VCaP (cell line): ENCODE data around the gene ROR1.

Source experiments
- H3K27ac ChIP-seq: fragments of 450-650 bp; 2 replicates; pipeline ENCODE4 v1.5.1; 2017
- TF ChIP-seq, protein P1 (sequence below): fragments of 450-650 bp; conservative IDR thresholded peaks from 2 replicates; pipeline ENCODE4 v1.5.1; 2017; ENCODE audit warnings: mild to moderate bottlenecking, moderate library complexity

ROR1 gene

DNA sequence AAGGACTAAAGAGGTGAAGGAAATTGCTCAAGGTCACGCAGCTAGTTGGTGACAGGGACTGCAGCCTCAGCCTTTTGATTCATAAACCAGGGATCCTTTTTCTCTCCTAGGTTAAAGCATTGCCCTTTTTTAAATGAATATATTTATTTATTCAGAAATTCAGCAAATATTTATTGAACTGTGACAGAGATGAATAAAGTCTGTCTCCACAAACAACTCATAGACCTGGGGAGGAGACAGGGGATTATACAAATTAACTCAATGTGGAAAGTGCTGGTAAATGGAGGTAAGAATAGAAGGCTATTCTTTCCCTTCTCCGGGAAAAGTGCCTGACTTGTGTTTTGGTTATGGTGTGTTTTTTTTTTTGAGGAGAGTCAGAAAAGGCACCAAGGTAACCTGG is 110.7 kb downstream of the ROR1 start:
- TF ChIP-seq, protein P1, sequence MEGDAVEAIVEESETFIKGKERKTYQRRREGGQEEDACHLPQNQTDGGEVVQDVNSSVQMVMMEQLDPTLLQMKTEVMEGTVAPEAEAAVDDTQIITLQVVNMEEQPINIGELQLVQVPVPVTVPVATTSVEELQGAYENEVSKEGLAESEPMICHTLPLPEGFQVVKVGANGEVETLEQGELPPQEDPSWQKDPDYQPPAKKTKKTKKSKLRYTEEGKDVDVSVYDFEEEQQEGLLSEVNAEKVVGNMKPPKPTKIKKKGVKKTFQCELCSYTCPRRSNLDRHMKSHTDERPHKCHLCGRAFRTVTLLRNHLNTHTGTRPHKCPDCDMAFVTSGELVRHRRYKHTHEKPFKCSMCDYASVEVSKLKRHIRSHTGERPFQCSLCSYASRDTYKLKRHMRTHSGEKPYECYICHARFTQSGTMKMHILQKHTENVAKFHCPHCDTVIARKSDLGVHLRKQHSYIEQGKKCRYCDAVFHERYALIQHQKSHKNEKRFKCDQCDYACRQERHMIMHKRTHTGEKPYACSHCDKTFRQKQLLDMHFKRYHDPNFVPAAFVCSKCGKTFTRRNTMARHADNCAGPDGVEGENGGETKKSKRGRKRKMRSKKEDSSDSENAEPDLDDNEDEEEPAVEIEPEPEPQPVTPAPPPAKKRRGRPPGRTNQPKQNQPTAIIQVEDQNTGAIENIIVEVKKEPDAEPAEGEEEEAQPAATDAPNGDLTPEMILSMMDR = no peak

DNA sequence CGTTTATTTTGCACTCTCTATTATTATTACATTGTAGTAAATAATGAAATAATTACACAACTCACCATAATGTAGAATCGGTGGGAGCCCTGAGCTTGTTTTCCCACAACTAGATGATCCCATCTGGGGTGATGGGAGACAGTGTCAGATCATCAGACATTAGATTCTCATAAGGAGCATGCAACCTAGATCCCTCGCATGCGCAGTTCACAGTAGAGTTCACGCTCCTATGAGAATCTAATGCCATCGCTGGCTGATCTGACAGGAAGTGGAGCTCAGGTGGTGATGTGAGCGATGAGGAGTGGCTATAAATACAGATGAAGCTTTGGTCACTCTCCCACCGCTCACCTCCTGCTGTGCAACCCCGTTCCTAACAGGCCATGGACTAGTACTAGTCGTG is 112.1 kb downstream of the ROR1 start:
- no peak overlapping the region for H3K27ac ChIP-seq
- TF ChIP-seq, protein P1 = no peak

More for the DNA sequence above, 110.7 kb downstream of the ROR1 start:
- H3K27ac ChIP-seq = no peak overlapping the region

DNA sequence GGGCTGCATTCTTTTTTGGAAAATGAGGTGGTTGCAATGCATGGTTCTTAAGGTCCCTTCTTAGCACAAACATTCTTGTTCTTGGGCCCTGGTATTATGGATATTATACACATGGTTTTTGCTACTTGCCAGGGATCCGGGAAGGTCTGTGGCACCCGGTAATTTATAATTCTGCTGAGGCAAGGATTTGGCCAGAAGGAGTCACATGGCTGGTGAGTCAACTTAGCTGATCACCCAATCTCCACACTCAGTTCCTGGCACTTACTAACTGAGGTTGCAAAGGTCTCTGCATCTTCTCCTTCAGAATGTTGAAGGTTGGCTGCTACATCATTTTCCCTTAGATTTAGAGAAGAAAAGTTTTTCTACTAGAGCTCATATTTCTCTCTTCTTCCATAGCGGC is 112.5 kb downstream of the ROR1 start:
- no peak overlapping the region for H3K27ac ChIP-seq
- TF ChIP-seq, protein P1 = no peak

DNA sequence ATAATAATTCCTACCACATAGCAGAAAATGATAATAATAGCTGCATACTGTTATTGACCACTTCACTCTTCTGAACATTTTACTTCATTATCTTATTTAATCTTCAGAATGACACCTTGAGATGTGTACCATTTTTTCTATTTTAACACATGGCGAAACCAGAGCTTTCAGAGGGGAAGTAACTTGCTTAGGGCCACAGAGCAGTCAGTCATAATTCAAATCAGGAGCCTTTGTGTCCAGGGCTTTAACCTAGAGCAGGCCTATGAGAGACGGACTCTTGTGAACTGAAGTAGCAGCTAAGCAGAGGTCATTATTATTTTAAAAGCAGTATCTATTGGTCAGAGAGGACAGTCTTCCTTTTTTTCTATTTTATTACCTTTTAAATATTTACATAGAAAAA is 114.0 kb downstream of the ROR1 start:
- TF ChIP-seq, protein P1 = no peak

DNA sequence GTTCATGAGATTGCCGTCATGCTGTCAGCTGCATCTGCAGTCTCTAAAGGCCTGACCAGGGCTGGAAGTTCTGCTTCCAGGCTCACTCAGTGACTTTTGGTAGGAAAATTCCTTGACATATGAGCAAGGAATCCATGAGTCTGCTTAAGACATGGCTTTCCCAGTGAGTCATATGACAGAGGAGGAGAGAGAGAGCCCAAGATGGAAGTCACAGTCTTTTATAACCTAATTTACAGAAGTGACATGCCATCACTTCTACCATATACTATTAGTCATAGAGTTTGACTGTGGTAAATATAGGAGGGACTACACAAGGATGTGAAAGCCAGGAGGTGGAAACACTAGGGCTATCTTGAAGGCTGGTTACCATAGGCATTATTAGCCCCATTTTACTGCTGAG is 115.2 kb downstream of the ROR1 start:
- no peak overlapping the region for H3K27ac ChIP-seq
- TF ChIP-seq, protein P1 = no peak

More for the DNA sequence above, 114.0 kb downstream of the ROR1 start:
- H3K27ac ChIP-seq = no peak overlapping the region

DNA sequence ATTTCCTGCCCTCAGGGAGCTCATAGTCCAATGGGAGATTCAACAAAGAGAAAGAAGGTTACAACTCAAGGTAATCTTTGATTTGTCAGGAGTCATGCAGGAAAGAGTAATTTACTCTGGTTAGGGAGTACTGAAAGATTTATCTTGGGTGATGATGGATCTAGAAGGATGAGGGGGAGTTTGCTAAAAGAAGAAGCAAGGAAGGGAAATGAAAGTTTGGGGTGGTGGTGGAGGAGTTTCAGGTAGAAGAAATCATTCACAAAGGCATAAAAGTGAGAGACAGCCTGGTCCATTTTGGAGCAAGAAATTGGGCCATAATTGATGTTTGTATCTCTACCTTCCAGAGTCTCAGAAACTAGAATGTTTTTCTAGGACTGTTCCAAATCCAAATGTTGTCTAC is 116.7 kb downstream of the ROR1 start:
- H3K27ac ChIP-seq = no peak overlapping the region
- TF ChIP-seq, protein P1 = no peak

DNA sequence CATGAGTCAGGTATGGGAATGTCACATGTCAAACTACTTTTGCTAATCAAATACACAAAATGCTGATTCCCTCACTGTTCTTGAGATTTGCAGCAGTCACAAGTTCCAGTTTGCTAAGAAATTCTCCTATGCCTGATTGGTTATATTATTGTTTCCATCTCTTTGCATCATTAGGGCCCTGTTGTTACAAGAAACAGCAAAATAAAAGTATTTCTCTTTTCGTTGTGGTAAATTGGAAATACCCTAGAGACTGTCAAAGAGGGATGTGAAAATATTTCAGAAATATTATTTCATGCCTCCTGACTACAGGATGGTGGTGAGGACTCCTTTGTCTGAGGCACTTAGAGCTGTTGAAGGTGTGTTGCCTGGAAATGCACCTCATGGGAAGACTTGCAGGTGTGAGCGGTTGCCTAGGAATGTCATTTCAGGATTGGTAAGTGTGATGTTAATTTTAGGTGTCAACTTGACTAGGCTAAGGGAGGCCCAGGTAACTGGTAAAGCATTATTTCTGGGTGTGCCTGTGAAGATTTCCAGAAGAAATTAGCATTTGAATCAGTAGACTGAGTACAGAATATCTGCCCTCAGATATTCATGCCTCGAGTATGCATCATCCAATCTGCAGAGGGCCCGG is 117.4 kb downstream of the ROR1 start:
- H3K27ac ChIP-seq = no peak overlapping the region
- TF ChIP-seq, protein P1 = no peak
